ENCODE data around the gene CEP70. TPM values are rescaled to one million over a fixed set of nuclear protein-coding genes. Genes with fewer than 3 reads are reported as not detected.
A peak's percentile ranks its signal among the peaks of the same experiment; 100 is the strongest.
"Not testable (repeated sequence)": the region's sequence is repeated elsewhere in the genome, so short reads cannot be mapped to it uniquely, and the experiment has no call there.

CEP70 gene
- total and polyA plus RNA-seq, 9 donors: 16.7 to 35.0 (median 19.7) TPM

DNA sequence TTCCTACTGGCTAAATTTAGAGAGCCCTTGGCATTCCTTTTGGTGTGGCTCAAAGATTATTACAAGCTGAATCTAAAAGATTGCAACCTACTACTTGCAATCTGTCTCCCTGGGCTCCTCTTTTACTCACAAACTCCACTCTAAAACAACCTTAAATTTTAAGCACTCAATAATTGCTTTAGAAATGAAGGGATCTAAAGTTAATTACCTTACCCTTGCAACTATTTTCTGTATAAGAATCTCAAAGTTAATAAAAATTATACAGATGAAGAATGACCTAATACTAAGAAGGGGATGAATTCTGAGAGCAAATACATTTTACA, 99.5 kb downstream of the CEP70 start:
- Histone ChIP-seq H3K4me1 (ENCODE audit: control insufficient read depth, insufficient read depth, low read length) (no peaks in the 10 kb centered on the region), H3K9me3 (replicated peaks; ENCODE audit: control insufficient read depth, low read depth, low read length) (no peaks in the 10 kb centered on the region), H3K27ac (ENCODE audit: low read length) (no peak overlapping the region), H3K36me3 (ENCODE audit: control insufficient read depth, insufficient read depth, low read length) (peaks cover 6% of the 10 kb centered on the region), H3K4me3 (ENCODE audit: low read length) (no peak overlapping the region), H3K27me3 (ENCODE audit: control insufficient read depth, insufficient read depth, low read length) (no peaks in the 10 kb centered on the region)
- DNase-seq: peak; percentile 25

- no CpG with 5 or more reads among the region's 3 CpGs for WGBS (ENCODE audit: insufficient coverage)
- DNase-seq: no peak
- Histone ChIP-seq H3K27me3 (ENCODE audit: control insufficient read depth, insufficient read depth, low read length) (no peaks in the 10 kb centered on the region), H3K4me3 (ENCODE audit: low read length) (no peak overlapping the region), H3K27ac (ENCODE audit: low read length) (no peak overlapping the region), H3K36me3 (ENCODE audit: control insufficient read depth, insufficient read depth, low read length) (peaks cover 4% of the 10 kb centered on the region), H3K4me1 (ENCODE audit: control insufficient read depth, insufficient read depth, low read length) (no peaks in the 10 kb centered on the region), H3K9me3 (replicated peaks; ENCODE audit: control insufficient read depth, low read depth, low read length) (peaks cover 3% of the 10 kb centered on the region)
Measured at GRCh38 chr3:138493804-138494606, 100.1 kb downstream of the CEP70 start.

- no peak for DNase-seq
- H3K27ac ChIP-seq (ENCODE audit: low read length): no peak overlapping the region
Measured at GRCh38 chr3:138492980-138493675, 100.9 kb downstream of the CEP70 start.

DNA sequence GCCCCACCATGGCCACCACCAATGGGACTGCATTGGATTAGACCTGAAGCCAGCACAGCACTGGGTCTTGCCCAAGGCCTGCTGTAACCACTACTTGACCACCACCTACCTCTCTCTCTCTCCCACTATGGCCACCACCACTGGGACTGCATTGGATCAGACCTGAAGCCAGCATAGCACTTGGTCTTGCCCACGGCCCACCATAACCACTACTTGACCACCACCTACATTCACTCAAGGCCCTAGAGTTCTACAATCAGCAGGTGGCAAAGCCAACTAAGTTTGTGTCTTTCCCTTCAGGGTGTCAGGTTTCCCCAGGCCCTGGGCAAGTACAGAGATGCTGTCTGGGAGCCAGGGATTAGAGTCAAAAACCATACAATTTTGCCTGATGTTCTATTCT, 102.1 kb downstream of the CEP70 start:
- no peak for DNase-seq
- peaks cover 4% of the 10 kb centered on the region for H3K36me3 ChIP-seq (ENCODE audit: control insufficient read depth, insufficient read depth, low read length)
- H3K4me1 ChIP-seq (ENCODE audit: control insufficient read depth, insufficient read depth, low read length): no peaks in the 10 kb centered on the region
- no peaks in the 10 kb centered on the region for H3K27me3 ChIP-seq (ENCODE audit: control insufficient read depth, insufficient read depth, low read length)
- H3K27ac ChIP-seq (ENCODE audit: low read length): no peak overlapping the region
- H3K4me3 ChIP-seq (ENCODE audit: low read length): no peak overlapping the region
- 86% methylated on average over 1 of the region's 1 CpG for WGBS (ENCODE audit: insufficient coverage)
- H3K9me3 ChIP-seq (replicated peaks; ENCODE audit: control insufficient read depth, low read depth, low read length): peaks cover 14% of the 10 kb centered on the region

More at GRCh38 chr3:138492980-138493675, 100.9 kb downstream of the CEP70 start:
- whole genome bisulfite sequencing (ENCODE audit: insufficient coverage): 83% methylated on average over 3 of the region's 4 CpGs
- Histone ChIP-seq H3K4me1 (ENCODE audit: control insufficient read depth, insufficient read depth, low read length) (no peaks in the 10 kb centered on the region), H3K27me3 (ENCODE audit: control insufficient read depth, insufficient read depth, low read length) (no peaks in the 10 kb centered on the region), H3K4me3 (ENCODE audit: low read length) (no peak overlapping the region), H3K9me3 (replicated peaks; ENCODE audit: control insufficient read depth, low read depth, low read length) (peaks cover 7% of the 10 kb centered on the region), H3K36me3 (ENCODE audit: control insufficient read depth, insufficient read depth, low read length) (peaks cover 4% of the 10 kb centered on the region)

DNA sequence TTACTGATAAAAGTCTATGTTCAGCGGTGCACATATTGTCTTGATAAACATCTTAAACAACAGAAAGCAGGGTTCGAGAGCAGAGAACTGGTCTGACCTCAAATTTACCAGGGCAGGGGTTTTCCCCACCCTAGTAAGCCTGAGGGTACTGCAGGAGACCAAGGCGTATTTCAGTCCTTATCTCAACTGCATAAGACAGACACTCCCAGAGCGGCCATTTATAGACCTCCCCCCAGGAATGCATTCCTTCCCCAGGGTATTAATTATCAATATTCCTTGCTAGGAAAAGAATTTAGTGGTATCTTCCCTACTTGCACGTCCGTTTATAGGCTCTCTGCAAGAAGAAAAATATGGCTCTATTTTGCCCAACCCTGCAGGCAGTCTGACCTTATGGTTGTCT, 107.5 kb downstream of the CEP70 start:
- not testable (repeated sequence) for H3K36me3 ChIP-seq (ENCODE audit: control insufficient read depth, insufficient read depth, low read length); H3K27me3 ChIP-seq (ENCODE audit: control insufficient read depth, insufficient read depth, low read length); H3K4me3 ChIP-seq (ENCODE audit: low read length); H3K27ac ChIP-seq (ENCODE audit: low read length); H3K4me1 ChIP-seq (ENCODE audit: control insufficient read depth, insufficient read depth, low read length); DNase-seq
- 100% methylated on average over 2 of the region's 6 CpGs for WGBS (ENCODE audit: insufficient coverage)
- peaks cover 20% of the 10 kb centered on the region for H3K9me3 ChIP-seq (replicated peaks; ENCODE audit: control insufficient read depth, low read depth, low read length)

GRCh38 chr3:138484672-138485071, 109.4 kb downstream of the CEP70 start:
- DNase-seq; H3K27ac ChIP-seq (ENCODE audit: low read length); H3K4me1 ChIP-seq (ENCODE audit: control insufficient read depth, insufficient read depth, low read length); H3K27me3 ChIP-seq (ENCODE audit: control insufficient read depth, insufficient read depth, low read length); H3K36me3 ChIP-seq (ENCODE audit: control insufficient read depth, insufficient read depth, low read length); H3K4me3 ChIP-seq (ENCODE audit: low read length): not testable (repeated sequence)
- WGBS (ENCODE audit: insufficient coverage): 96% methylated on average over 7 of the region's 17 CpGs
- H3K9me3 ChIP-seq (replicated peaks; ENCODE audit: control insufficient read depth, low read depth, low read length): peaks cover 20% of the 10 kb centered on the region

- DNase-seq: no peak
- Histone ChIP-seq H3K27ac (ENCODE audit: low read length) (no peak overlapping the region), H3K36me3 (ENCODE audit: control insufficient read depth, insufficient read depth, low read length) (peaks cover 6% of the 10 kb centered on the region), H3K4me1 (ENCODE audit: control insufficient read depth, insufficient read depth, low read length) (no peaks in the 10 kb centered on the region), H3K9me3 (replicated peaks; ENCODE audit: control insufficient read depth, low read depth, low read length) (no peaks in the 10 kb centered on the region), H3K4me3 (ENCODE audit: low read length) (no peak overlapping the region), H3K27me3 (ENCODE audit: control insufficient read depth, insufficient read depth, low read length) (no peaks in the 10 kb centered on the region)
- no CpG with 5 or more reads among the region's 4 CpGs for WGBS (ENCODE audit: insufficient coverage)
Measured at GRCh38 chr3:138479438-138479863, 114.6 kb downstream of the CEP70 start.

DNA sequence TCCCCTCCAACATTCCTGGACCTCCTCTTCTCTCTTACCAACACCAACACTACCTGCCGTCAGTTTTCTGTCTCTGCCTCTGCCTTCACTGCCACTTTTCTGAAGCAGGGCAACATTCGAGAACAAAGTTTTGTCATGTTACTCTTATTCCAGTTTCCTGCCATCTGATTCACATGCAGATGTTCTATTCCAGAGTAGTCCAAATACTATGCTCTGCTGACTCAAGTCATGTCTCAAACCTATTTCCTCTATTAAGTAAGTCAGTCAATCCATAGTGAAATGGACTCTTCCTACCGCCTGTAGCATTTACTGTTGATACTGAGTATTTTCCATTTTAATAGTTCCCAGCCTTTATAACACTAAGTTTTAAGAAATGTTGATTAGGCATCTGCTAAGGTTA, 116.3 kb downstream of the CEP70 start:
- DNase-seq: no peak
- Histone ChIP-seq H3K4me1 (ENCODE audit: control insufficient read depth, insufficient read depth, low read length) (no peaks in the 10 kb centered on the region), H3K4me3 (ENCODE audit: low read length) (no peak overlapping the region), H3K9me3 (replicated peaks; ENCODE audit: control insufficient read depth, low read depth, low read length) (no peaks in the 10 kb centered on the region), H3K36me3 (ENCODE audit: control insufficient read depth, insufficient read depth, low read length) (peaks cover 6% of the 10 kb centered on the region), H3K27me3 (ENCODE audit: control insufficient read depth, insufficient read depth, low read length) (no peaks in the 10 kb centered on the region), H3K27ac (ENCODE audit: low read length) (no peak overlapping the region)
- WGBS (ENCODE audit: insufficient coverage): 89% methylated on average over 2 of the region's 3 CpGs

GRCh38 chr3:138477120-138477519, 116.9 kb downstream of the CEP70 start:
- Histone ChIP-seq H3K27ac (ENCODE audit: low read length) (no peak overlapping the region), H3K36me3 (ENCODE audit: control insufficient read depth, insufficient read depth, low read length) (peaks cover 9% of the 10 kb centered on the region), H3K4me1 (ENCODE audit: control insufficient read depth, insufficient read depth, low read length) (no peaks in the 10 kb centered on the region), H3K4me3 (ENCODE audit: low read length) (no peak overlapping the region), H3K27me3 (ENCODE audit: control insufficient read depth, insufficient read depth, low read length) (no peaks in the 10 kb centered on the region), H3K9me3 (replicated peaks; ENCODE audit: control insufficient read depth, low read depth, low read length) (no peaks in the 10 kb centered on the region)
- DNase-seq: no peak

DNA sequence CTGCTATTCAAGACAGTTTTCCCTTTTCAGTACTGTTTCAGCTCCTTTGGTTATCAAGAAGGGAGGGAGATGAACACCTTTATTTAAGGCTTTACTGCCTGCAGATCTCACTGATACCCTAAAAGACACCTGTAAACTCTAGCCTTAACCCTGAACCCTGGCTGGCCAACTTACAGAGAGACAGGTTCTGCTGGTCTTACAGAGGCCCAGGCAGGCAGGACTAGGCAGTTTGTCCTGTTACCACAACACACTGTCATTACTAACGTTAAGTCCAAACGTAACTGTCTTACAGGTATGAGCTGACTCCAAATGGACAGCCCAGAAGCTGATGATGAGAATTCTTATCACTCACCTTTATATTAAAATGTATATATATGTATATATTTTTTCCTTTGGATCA, 117.5 kb downstream of the CEP70 start:
- WGBS (ENCODE audit: insufficient coverage): no CpG with 5 or more reads among the region's 2 CpGs
- no peaks in the 10 kb centered on the region for H3K9me3 ChIP-seq (replicated peaks; ENCODE audit: control insufficient read depth, low read depth, low read length)
- no peaks in the 10 kb centered on the region for H3K27me3 ChIP-seq (ENCODE audit: control insufficient read depth, insufficient read depth, low read length)
- H3K4me1 ChIP-seq (ENCODE audit: control insufficient read depth, insufficient read depth, low read length): no peaks in the 10 kb centered on the region
- DNase-seq: no peak
- no peak overlapping the region for H3K4me3 ChIP-seq (ENCODE audit: low read length)
- no peak overlapping the region for H3K27ac ChIP-seq (ENCODE audit: low read length)
- H3K36me3 ChIP-seq (ENCODE audit: control insufficient read depth, insufficient read depth, low read length): peaks cover 9% of the 10 kb centered on the region
